Thyroid gland (tissue), 4 donors: ENCODE data around the gene SREBF2.

Experiments
- POLR2A ChIP-seq, 2 donors: fragments of 450-650 bp; IDR thresholded peaks; one replicate each; pipeline ENCODE4 v1.6.1; 2017; ENCODE audit warnings: antibody characterized with exemption in 2 of 2, mild to moderate bottlenecking in 2 of 2, moderate library complexity in 1 of 2
- TF ChIP-seq, protein P1 (sequence below), 6 experiments: fragments of 200-600 bp in 3 of 6; fragments of 450-650 bp in 3 of 6; sonication (generic) in 3 of 6; IDR thresholded peaks; one replicate each; pipeline ENCODE4 v1.5.1; 2016 to 2019; ENCODE audit warnings: antibody characterized with exemption in 6 of 6, mild to moderate bottlenecking in 2 of 6, inconsistent platforms in 1 of 6, moderate library complexity in 1 of 6

GRCh38 chr22:41838842-41839618 lies 6.1 kb downstream of the SREBF2 start:
- no peak for TF ChIP-seq POLR2A (IDR thresholded peaks at IDR 0.05)
- TF ChIP-seq, protein P1, sequence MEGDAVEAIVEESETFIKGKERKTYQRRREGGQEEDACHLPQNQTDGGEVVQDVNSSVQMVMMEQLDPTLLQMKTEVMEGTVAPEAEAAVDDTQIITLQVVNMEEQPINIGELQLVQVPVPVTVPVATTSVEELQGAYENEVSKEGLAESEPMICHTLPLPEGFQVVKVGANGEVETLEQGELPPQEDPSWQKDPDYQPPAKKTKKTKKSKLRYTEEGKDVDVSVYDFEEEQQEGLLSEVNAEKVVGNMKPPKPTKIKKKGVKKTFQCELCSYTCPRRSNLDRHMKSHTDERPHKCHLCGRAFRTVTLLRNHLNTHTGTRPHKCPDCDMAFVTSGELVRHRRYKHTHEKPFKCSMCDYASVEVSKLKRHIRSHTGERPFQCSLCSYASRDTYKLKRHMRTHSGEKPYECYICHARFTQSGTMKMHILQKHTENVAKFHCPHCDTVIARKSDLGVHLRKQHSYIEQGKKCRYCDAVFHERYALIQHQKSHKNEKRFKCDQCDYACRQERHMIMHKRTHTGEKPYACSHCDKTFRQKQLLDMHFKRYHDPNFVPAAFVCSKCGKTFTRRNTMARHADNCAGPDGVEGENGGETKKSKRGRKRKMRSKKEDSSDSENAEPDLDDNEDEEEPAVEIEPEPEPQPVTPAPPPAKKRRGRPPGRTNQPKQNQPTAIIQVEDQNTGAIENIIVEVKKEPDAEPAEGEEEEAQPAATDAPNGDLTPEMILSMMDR (IDR thresholded peaks at IDR 0.05), result no peak
